Skeletal muscle satellite cell (primary cell): Measurements from ENCODE around the gene ACSF3.

Experiments used
- H3K27me3 ChIP-seq: 2 replicates; pipeline ENCODE4 v1.7.0; 2013; ENCODE audit warnings: low read length; ENCODE audit not compliant: control insufficient read depth, insufficient read depth
- H3K36me3 ChIP-seq: 2 replicates; pipeline ENCODE4 v1.7.0; 2013; ENCODE audit warnings: mild to moderate bottlenecking, control low read depth, low read length; ENCODE audit not compliant: insufficient read depth
- H3K4me1 ChIP-seq: 2 replicates; pipeline ENCODE4 v1.7.0; 2013; ENCODE audit warnings: low read length; ENCODE audit not compliant: control insufficient read depth, insufficient read depth
- H3K4me2 ChIP-seq: 2 replicates; pipeline ENCODE4 v1.7.0; 2013; ENCODE audit warnings: mild to moderate bottlenecking, low read length
- H3K4me3 ChIP-seq: 2 replicates; pipeline ENCODE4 v1.7.0; 2013; ENCODE audit warnings: low read length
- H3K9ac ChIP-seq: 2 replicates; pipeline ENCODE4 v1.7.0; 2013; ENCODE audit warnings: mild to moderate bottlenecking, low read depth, low read length, moderate library complexity
- H3K9me3 ChIP-seq: replicated peaks from 2 replicates; pipeline ENCODE4 v1.7.0; 2013; ENCODE audit warnings: mild to moderate bottlenecking, control low read depth, low read length

Gene ACSF3

DNA sequence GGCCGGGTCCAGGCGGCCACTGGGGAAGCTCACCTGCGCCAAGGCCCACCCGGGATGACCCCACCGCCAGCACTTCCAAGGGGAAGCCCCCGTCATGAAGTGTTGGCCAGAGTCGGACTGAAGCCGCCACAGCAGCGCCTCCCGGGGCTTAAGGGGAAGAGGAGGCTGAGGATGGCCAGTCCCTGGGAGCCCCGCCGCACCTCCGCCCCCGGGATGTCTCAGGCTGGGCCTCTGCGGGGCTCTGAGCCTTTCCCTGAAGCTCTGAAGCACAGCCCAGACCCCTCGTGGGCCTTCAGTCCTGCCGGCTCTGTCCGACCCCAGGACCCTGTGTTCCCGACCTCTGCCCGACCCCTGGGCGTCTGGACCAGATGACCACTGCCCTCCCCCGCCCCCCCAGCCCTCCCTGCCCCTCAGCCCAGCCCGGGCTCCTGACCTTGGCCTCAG, 42.8 kb upstream of the ACSF3 start:
- Histone ChIP-seq H3K27me3 (peaks cover 75% of the 10 kb centered on the region), H3K4me2 (no peak overlapping the region), H3K9ac (no peak overlapping the region), H3K36me3 (no peaks in the 10 kb centered on the region), H3K4me3 (no peak overlapping the region), H3K9me3 (no peaks in the 10 kb centered on the region), H3K4me1 (peaks cover 12% of the 10 kb centered on the region)

DNA sequence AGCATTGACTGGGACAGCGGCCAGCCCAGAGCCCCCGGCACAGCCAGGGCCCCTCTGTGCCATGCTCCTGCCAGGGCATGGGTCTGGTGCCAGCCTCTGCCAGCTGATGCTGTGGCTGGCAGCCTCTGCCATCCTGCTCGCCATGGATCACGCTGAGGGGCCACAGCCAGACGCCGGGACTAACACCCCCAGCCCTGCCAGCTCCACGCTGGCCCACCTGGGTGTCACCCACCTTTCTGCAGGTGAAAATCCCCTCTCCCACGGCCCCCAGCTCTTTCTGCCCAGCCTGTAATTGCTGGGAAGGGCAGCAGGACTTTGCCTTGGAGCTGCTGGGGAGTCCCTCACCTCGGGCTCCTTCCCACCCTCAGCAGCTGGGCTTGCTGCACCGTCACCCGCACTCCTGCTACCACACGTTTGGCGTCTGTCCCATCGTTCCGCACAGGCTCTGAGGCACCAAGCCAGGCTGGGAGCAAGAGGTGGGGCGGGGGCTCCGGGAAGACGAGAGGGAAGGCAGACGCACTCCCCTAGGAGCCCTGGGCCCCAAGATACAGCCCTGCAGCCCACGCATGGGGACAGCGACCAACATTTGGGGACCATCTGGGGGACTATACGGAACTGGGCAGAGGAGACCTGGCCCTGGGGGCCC, 42.0 kb upstream of the ACSF3 start:
- H3K4me3 ChIP-seq = peak overlapping the region; percentile 79
- H3K36me3 ChIP-seq = no peaks in the 10 kb centered on the region
- H3K9ac ChIP-seq = peak overlapping the region; percentile 65
- H3K4me1 ChIP-seq = peaks cover 12% of the 10 kb centered on the region
- H3K4me2 ChIP-seq = peak overlapping the region; percentile 97
- H3K9me3 ChIP-seq = no peaks in the 10 kb centered on the region
- H3K27me3 ChIP-seq = peaks cover 71% of the 10 kb centered on the region

DNA sequence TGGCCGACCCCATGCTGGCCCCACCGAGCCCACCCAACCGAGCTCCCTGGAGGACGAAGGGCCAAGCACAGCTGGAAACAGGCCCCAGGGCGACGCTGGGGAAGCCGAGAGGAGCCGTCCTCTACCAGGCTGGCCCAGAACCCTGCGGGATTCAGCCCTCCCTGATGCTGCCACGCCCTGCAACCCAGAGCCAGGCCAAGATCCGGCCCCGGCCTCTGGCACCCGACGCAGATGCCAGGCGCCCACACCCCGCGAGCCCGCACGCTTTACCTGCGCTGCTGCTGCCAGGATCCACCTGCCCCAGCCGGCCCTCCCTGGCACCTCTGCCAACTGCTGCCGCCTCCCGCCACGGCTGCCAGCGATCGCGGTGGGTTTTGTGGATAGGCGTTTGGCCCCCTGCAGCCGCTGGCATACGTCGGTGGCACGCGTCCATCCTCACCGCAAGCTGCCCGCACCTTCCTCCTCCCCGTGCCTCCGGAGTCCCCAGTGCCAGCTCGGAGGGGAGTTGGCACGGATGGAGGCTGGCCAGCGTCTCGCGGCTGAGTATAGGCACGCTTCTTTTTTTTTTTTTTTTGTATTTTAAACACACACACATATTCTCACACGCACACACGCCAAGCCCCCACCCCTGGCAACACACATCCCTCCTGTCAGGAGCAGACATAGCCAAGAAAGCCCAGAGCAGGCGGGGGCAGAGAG, 41.3 kb upstream of the ACSF3 start:
- peak overlapping the region; percentile 97 for H3K4me2 ChIP-seq
- no peaks in the 10 kb centered on the region for H3K36me3 ChIP-seq
- peak overlapping the region; percentile 65 for H3K9ac ChIP-seq
- peak overlapping the region; percentile 79 for H3K4me3 ChIP-seq
- H3K27me3 ChIP-seq = peaks cover 65% of the 10 kb centered on the region
- H3K4me1 ChIP-seq = peaks cover 12% of the 10 kb centered on the region
- no peaks in the 10 kb centered on the region for H3K9me3 ChIP-seq

DNA sequence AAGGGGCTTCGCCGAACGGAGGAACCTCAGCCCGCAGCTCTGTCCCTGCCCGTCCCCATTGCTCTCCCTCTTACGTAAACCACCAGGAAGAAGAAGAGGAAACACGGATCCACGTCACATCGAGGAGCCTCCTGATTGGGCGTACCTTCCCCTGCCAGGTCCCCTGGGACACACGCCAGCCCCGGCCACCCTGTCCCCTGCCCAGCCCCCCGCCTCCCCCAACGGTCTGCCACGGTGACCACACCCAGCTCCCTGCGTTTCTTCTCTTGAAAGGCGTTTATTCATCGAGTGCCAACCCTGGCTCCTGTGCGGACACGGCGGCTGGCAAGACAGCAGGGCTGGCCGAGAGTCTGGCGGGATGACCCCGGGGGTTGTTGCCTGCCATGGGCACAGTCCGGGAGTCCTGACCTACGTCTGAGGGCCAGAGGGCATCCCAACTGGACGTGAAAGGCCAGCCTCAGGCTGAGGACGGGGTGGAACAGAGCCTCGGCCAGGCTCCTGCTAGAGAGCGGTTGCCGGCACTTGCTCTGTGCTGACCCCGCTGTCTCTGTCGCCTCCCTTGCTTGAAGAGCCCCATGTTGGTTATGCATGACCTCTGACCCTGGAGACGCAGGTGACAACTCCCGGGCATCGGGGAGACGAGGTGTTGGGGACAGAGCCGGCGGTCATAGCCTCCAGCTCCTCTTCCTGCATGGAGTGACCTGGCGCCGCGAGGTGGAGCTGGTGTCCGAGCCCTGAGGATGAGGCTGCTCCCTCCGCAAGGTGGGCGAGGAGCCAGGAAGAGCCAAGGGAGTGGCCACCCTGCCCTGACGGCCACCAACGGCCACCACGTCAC, 40.5 kb upstream of the ACSF3 start:
- Histone ChIP-seq H3K4me2 (peak overlapping the region; percentile 97), H3K9me3 (no peaks in the 10 kb centered on the region), H3K36me3 (no peaks in the 10 kb centered on the region), H3K4me3 (peak overlapping the region; percentile 79), H3K9ac (peak overlapping the region; percentile 65), H3K27me3 (peaks cover 60% of the 10 kb centered on the region), H3K4me1 (peaks cover 12% of the 10 kb centered on the region)

DNA sequence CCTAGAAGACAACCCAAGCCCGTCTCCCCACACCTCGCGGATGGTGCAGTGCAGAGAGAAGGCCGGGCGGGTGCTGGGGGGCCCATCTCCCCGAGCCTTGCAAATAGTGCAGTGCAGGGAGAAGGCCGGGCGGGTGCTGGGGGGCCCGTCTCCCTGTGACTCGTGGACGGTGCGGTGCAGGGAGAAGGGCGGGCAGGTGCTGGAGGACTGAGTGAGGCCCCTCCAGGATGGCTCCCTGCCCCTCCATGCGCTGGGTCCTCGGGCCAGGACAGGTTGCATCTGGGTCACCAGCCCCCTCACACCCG, 40.0 kb upstream of the ACSF3 start:
- Histone ChIP-seq H3K36me3 (no peaks in the 10 kb centered on the region), H3K27me3 (peaks cover 55% of the 10 kb centered on the region), H3K9me3 (no peaks in the 10 kb centered on the region), H3K9ac (no peak overlapping the region), H3K4me3 (no peak overlapping the region), H3K4me1 (peaks cover 12% of the 10 kb centered on the region), H3K4me2 (no peak overlapping the region)

DNA sequence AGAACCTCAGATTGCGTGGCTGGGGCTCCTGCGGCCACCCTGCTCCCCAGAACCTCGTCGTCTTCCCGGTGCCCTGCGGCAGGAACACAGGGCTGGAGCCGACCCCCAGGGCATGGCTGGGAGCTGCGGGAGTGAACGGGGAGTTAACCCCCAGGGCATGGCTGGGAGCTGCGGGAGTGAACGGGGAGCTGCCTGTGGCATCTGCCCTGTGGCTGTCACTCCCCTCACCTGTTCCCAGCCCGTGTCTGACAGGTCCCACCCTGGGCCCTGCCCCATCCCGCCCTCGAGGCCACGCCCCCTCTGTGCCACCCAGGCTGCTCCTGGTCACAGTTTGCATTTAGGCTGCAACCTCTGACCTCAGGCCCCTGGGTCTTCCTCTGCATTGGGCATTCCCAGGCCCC, 39.4 kb upstream of the ACSF3 start:
- Histone ChIP-seq H3K36me3 (no peaks in the 10 kb centered on the region), H3K27me3 (peaks cover 49% of the 10 kb centered on the region), H3K9ac (no peak overlapping the region)

DNA sequence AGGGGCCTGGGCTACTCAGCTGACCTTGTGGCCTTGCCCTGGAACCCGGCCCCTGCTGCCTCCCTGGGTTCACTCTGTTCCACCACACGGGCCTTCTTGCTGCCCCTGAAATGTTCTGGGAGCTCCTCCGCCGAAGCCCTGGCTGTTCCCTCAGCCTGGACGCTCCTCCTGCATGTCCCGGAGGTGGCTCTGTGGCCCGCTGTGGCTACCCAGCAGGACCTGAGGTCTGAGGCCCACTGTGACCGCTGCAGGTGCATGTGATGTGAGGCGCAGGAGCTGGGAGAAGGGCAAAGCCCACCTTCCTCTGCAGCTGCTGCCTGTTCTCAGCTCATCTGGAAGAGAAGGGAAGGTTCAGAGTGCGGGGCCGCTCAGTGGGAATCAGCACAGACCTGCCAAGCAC, 38.9 kb upstream of the ACSF3 start:
- no peak overlapping the region for H3K4me2 ChIP-seq
- no peak overlapping the region for H3K4me3 ChIP-seq
- H3K9ac ChIP-seq = no peak overlapping the region
- no peaks in the 10 kb centered on the region for H3K36me3 ChIP-seq
- H3K27me3 ChIP-seq = peaks cover 44% of the 10 kb centered on the region
- H3K4me1 ChIP-seq = peaks cover 12% of the 10 kb centered on the region
- H3K9me3 ChIP-seq = no peaks in the 10 kb centered on the region

More for the DNA sequence above, 39.4 kb upstream of the ACSF3 start:
- Histone ChIP-seq H3K4me3 (no peak overlapping the region), H3K4me2 (no peak overlapping the region), H3K9me3 (no peaks in the 10 kb centered on the region), H3K4me1 (peaks cover 12% of the 10 kb centered on the region)

DNA sequence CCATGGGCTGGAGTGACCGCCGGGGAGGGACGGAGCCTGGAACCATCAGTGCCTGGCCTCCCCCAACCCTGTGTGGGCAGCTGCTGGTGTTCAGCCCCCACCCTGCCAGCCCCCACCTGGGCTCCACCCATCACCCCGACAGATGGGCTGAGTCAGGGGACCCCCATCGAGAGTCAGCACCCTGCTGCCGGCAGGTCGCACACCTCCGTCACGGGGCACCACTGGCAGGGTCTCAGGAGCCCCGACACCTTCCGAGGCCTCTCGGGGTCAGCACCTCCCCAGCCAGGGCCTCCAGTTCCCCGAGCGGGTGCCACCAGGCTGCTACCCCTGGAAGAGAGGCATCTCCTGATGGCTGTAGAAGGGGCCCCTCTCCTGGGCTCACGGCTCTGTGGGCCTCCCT, 38.3 kb upstream of the ACSF3 start:
- no peaks in the 10 kb centered on the region for H3K36me3 ChIP-seq
- peaks cover 46% of the 10 kb centered on the region for H3K27me3 ChIP-seq
- peaks cover 12% of the 10 kb centered on the region for H3K4me1 ChIP-seq
- H3K9me3 ChIP-seq = no peaks in the 10 kb centered on the region
- H3K4me3 ChIP-seq = no peak overlapping the region
- H3K9ac ChIP-seq = no peak overlapping the region
- no peak overlapping the region for H3K4me2 ChIP-seq

DNA sequence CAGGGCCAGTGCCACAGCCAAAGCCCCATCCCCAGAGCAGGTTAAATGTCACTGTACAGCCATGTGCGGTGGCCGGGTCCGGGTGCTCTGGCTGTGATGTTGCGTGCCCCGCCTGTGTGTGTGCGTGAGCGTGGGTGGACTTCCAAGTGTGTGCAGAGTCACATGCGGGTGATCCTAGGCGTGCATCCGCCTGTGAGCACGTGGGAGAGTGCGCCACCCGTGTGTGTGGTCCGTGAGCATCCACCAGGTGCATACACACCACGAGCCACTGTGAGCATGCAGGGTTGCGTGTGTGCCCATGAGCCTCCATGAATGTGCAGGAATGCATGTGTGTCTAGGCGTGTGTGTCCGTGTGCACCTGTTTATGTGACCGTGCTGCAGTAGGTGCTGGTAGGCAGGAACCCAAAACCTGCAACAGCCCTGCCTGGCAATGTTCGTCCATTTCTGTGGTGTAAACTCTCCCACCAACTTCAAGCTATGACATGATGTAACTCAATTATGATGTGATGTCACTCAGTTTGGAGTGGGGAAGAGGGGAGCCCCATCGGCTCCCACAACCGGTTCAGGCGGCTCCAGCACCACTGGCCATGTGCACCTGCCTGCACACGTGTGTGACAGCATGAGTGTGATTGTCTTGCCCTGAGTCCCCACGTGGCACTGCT, 37.6 kb upstream of the ACSF3 start:
- Histone ChIP-seq H3K9ac (no peak overlapping the region), H3K36me3 (no peaks in the 10 kb centered on the region), H3K4me1 (peaks cover 12% of the 10 kb centered on the region), H3K9me3 (no peaks in the 10 kb centered on the region), H3K4me3 (no peak overlapping the region), H3K4me2 (no peak overlapping the region), H3K27me3 (peaks cover 46% of the 10 kb centered on the region)

DNA sequence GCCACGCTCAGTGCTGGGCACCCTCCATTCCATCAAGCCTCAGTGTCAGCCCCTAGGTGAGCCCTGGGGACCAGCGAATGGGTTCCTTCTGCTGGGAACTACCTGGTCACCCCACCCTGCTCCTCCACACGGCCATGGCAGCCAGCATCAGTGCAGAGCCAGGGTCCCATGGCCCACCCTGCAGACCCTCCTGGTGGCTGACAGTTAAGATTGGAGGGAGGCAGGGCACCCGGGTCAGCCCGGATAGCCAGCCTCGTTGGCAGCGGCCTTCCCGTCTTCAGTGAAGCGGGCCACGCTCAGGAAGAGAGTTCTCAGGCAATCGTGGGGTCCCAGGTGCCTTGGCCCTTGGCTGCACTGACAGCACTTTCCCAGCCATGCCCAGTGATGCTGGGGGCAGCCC, 37.1 kb upstream of the ACSF3 start:
- peaks cover 44% of the 10 kb centered on the region for H3K27me3 ChIP-seq
- no peaks in the 10 kb centered on the region for H3K36me3 ChIP-seq
- H3K4me3 ChIP-seq = no peak overlapping the region
- H3K9ac ChIP-seq = no peak overlapping the region
- no peaks in the 10 kb centered on the region for H3K9me3 ChIP-seq
- peaks cover 12% of the 10 kb centered on the region for H3K4me1 ChIP-seq
- no peak overlapping the region for H3K4me2 ChIP-seq

DNA sequence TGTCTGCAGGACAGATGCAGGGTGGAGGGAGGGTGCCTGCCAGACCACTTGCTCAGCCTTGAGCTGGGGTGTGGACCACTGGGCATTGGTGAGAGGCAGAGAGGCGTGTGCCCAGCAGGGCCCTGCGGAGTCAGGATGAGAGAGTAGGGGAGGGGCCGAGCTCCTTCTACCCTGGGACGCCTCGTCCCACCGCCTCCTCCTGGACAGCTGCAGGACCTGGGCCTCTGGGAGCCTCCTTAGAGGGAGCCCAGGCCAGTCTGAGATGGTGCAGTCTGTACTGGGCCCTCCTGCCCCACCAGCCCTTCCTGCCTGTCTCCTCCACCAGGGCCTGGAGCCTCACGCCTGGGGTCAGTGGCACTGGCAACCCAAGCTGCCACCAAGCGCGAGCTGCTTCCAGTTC, 35.9 kb upstream of the ACSF3 start:
- Histone ChIP-seq H3K9me3 (no peaks in the 10 kb centered on the region), H3K36me3 (no peaks in the 10 kb centered on the region), H3K27me3 (peaks cover 37% of the 10 kb centered on the region), H3K4me3 (no peak overlapping the region), H3K4me2 (no peak overlapping the region), H3K4me1 (peaks cover under 1% of the 10 kb centered on the region), H3K9ac (no peak overlapping the region)
